ENCODE measurements around the gene P3H1.
"Not testable (repeated sequence)": the region's sequence is repeated elsewhere in the genome, so short reads cannot be mapped to it uniquely, and the experiment has no call there.

Gene P3H1

GRCh38 chr1:42730002-42730401, 36.8 kb downstream of the P3H1 start:
- no peak for DNase-seq (ENCODE audit: low read depth)

DNA sequence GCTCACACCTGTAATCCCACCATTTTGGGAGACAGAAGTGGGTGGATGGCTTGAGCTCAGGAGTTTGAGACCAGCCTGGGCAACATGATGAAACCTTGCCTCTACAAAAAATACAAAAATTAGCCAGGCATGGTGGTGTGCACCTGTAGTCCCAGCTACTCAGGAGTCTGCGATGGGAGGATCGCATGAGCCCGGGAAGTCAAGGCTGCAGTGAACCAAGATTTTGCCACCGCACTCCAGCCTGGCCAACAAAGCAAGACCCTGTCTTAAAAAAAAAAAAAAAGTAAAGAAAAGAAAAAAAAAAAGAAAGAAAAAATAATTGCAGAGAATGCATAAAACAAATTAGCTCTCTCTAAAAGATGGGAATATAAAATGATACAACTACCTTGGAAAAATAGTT, 41.0 kb downstream of the P3H1 start:
- DNase-seq (ENCODE audit: low read depth) = not testable (repeated sequence)

DNA sequence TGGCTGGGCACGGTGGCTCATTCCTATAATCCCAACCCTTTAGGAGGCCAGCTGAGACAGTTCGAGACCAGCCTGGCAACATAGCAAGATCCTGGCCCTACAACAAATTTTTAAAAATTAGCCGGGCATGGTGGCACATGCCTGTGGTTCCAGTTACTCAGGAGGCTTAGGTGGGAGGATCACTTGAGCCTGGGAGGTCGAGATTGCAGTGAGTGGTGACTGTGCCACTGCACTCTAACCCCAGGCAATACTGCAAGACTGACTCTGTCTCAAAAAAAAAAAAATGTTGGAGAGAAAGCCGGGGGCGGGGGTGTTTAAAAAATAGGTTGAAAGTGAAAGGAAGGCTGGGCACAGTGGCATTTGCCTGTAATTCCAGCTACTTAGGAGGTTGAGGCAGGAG, 43.3 kb downstream of the P3H1 start:
- no peak for DNase-seq (ENCODE audit: low read depth)

- not testable (repeated sequence) for DNase-seq (ENCODE audit: low read depth)
These were observed 44.4 kb downstream of the P3H1 start for GRCh38 chr1:42722403-42722802.

DNA sequence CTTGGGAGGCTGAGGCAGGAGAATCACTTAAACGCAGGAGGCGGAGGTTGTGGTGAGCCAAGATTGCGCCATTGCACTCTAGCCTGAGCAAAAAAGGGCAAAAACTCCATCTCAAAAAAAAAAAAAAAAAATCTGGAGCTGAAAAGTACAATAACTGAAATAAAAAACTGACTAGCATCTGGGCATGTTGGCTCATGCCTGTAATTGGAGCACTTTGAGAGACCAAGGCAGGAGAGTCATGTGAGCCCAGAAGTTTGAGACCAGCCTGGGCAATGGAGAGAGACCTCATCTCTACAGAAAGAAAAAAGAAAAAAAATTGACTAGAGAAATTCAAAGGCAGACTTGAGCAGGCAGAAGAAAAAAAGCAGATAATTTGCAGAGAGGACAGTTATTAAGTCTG, 44.9 kb downstream of the P3H1 start:
- DNase-seq (ENCODE audit: low read depth) = no peak

DNA sequence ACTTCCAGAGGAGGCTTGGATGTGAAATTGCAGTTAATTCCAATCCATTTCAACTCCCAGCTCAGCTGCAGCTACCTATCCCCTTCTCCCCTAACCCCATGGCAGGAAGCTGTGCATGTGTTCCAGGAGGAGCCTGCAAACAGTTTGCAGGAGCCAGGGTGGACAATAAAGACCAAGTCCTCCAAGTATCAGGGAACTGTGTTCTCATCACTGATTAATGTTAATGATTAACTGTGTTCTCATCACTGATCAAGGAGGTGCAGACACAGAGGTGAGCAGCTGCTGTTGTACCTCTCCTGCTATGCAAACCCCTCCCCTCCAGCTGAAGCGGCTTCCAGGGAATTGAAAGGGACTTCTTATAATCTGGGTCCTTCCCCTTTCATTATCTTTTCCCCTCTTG, 46.0 kb downstream of the P3H1 start:
- DNase-seq (ENCODE audit: low read depth) = no peak

DNA sequence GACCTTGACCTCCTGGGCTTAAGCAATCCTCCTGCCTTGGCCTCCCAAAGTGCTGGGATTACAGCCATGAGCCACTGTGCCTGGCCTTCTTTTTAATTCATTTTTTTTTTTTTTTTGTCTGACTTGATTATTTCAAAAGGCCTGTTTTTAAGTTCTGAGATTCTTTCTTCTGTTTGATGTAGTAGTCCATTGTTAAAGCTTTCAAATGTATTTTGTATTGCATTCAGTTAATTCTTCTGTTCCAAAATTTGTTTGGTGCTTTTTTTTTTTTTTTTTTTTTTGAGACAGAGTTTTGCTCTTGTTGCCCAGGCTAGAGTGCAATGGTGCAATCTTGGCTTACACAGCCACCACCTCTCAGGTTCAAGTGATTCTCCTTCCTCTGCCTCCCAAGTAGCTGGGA, 52.4 kb downstream of the P3H1 start:
- DNase-seq (ENCODE audit: low read depth) = not testable (repeated sequence)

DNA sequence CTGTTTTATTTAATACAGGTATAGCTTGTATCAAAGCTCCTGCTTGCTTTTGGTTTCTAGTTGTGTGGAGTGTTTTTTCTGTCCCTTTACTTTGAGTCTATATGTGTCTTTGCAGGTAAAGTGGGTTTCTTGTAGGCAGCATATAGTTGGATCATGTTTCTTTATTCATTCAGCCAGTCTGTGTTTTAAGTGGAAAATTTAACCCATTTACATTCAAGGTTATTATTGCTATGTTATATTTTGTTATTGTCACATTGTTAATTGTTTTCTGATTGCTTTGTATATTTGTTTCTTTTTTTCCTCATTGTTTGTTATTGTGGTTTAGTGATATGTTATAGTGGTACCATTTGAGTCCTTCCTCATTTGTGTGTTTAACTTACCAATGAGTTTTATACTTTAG, 53.5 kb downstream of the P3H1 start:
- no peak for DNase-seq (ENCODE audit: low read depth)

- DNase-seq (ENCODE audit: low read depth) = not testable (repeated sequence)
These were observed 54.0 kb downstream of the P3H1 start for GRCh38 chr1:42712808-42713207.

DNA sequence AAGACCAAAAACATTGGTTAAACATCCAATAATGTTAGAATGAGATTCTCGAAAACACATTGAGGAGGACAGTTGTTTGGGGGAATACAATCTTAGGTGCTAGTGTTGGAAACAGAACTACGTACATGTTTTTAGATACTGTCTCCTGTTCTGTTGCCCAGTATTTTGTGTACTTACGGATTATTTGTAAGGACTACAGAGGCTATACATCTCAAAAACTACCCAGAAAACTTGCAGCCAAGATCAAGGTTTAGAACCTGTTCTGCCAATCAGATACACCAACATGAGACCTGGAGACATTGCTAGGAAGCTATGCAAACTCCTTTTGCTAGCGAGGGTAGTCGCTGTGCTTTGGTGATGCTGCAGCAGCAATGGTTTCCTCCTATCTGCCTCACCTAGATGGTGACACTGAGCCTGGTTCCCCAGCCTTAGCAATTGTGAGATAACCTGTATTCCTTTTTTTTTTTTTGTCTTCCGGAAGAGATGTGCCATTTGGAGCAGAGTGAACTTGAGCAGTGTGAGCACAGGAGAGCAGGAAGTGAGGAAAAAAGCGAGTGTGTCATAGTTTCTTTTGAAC, 62.9 kb downstream of the P3H1 start:
- DNase-seq (ENCODE audit: low read depth) = no peak

DNA sequence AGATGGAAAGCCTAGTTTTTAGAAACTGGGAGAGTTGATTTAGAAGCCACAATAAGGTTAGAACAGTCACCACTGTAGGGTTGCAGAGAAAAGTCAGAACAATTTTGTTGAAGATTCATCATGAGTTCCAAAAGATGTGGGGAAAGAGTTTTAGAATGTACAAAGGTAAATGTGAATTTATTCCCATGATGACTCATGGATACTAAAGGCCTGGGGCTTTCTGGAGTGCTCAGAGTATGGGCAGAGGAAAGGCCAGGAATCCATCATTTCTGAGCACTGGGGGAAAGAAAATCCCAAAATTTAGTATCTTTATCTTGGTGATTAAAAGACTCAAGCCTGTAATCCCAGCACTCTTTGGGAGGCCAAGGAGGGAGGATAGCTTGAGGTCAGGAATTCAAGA, 66.8 kb downstream of the P3H1 start:
- DNase-seq (ENCODE audit: low read depth) = no peak

- DNase-seq (ENCODE audit: low read depth) = no peak
These were observed 68.6 kb downstream of the P3H1 start for GRCh38 chr1:42698081-42698813.

Data from activated gamma-delta T cell treated with anti-CD3 and anti-CD28 coated beads, Interleukin-2, amount 50 U/mL, for 16 hours (primary cell).